PFSK-1 (cell line): Measurements from ENCODE around the gene SLC38A6.

ENCODE experiments used
- FOXP2 ChIP-seq: optimal IDR thresholded peaks from 2 replicates; pipeline ENCODE3; 2011; ENCODE audit warnings: borderline replicate concordance, control low read depth, inconsistent platforms; ENCODE audit not compliant: insufficient read depth; ENCODE audit errors: extremely low read length, extremely low read depth
- POLR2AphosphoS5 ChIP-seq: IDR thresholded peaks from 2 replicates; pipeline ENCODE4 v1.6.1; 2012; ENCODE audit warnings: low read depth, mild to moderate bottlenecking, control low read depth, low read length, moderate library complexity
- REST ChIP-seq, 2 experiments: IDR thresholded peaks; 2 replicates each; pipeline versions ENCODE4 v1.6.1 to v1.8.0; 2011 to 2012; ENCODE audit warnings: low read depth in 2 of 2, low read length in 2 of 2, control low read depth in 1 of 2, inconsistent platforms in 1 of 2, mild to moderate bottlenecking in 1 of 2, moderate library complexity in 1 of 2; ENCODE audit not compliant: insufficient read depth in 1 of 2
- SIN3A ChIP-seq: IDR thresholded peaks from 2 replicates; pipeline ENCODE4 v1.6.1; 2012; ENCODE audit warnings: mild to moderate bottlenecking, low read length, moderate library complexity, borderline replicate concordance; ENCODE audit not compliant: insufficient read depth
- TAF1 ChIP-seq: IDR thresholded peaks from 2 replicates; pipeline ENCODE4 v1.6.1; 2012; ENCODE audit warnings: low read length, control low read depth, borderline replicate concordance; ENCODE audit not compliant: insufficient read depth

Gene SLC38A6

GRCh38 chr14:61091657-61092273 is 110.7 kb downstream of the SLC38A6 start:
- TF ChIP-seq POLR2AphosphoS5 (no peak), FOXP2 (no peak), SIN3A (no peak), REST (IDR thresholded peaks at IDR 0.05; ENCODE audit: insufficient read depth in 1 of 2, low read depth in 2 of 2, low read length in 2 of 2) (no peak), TAF1 (no peak)

GRCh38 chr14:61098721-61099120 is 117.7 kb downstream of the SLC38A6 start:
- TF ChIP-seq TAF1 (no peak), SIN3A (no peak), REST (IDR thresholded peaks at IDR 0.05; ENCODE audit: insufficient read depth in 1 of 2, low read depth in 2 of 2, low read length in 2 of 2) (no peak), POLR2AphosphoS5 (no peak), FOXP2 (no peak)

- TF ChIP-seq REST (IDR thresholded peaks at IDR 0.05; ENCODE audit: insufficient read depth in 1 of 2, low read depth in 2 of 2, low read length in 2 of 2): no peak
- no peak for TF ChIP-seq TAF1
- no peak for TF ChIP-seq SIN3A
- no peak for TF ChIP-seq FOXP2
- no peak for TF ChIP-seq POLR2AphosphoS5
These were observed 118.3 kb downstream of the SLC38A6 start for GRCh38 chr14:61099216-61099835.

- TF ChIP-seq TAF1: no peak
- no peak for TF ChIP-seq REST (IDR thresholded peaks at IDR 0.05; ENCODE audit: insufficient read depth in 1 of 2, low read depth in 2 of 2, low read length in 2 of 2)
- no peak for TF ChIP-seq POLR2AphosphoS5
- TF ChIP-seq SIN3A: no peak
- TF ChIP-seq FOXP2: no peak
These were observed 120.9 kb downstream of the SLC38A6 start for GRCh38 chr14:61101803-61102548.
